Measurements from ENCODE around the gene UBE2F. TPM values are rescaled to one million over a fixed set of nuclear protein-coding genes. Genes with fewer than 3 reads are reported as not detected.
A peak's percentile ranks its signal among the peaks of the same experiment; 100 is the strongest.

UBE2F gene
- total and polyA plus RNA-seq, 2 of the 13 experiments (the other 11 are each of a cell fraction or from before 2014, with no cell fraction given): 35.4 to 73.1 TPM

DNA sequence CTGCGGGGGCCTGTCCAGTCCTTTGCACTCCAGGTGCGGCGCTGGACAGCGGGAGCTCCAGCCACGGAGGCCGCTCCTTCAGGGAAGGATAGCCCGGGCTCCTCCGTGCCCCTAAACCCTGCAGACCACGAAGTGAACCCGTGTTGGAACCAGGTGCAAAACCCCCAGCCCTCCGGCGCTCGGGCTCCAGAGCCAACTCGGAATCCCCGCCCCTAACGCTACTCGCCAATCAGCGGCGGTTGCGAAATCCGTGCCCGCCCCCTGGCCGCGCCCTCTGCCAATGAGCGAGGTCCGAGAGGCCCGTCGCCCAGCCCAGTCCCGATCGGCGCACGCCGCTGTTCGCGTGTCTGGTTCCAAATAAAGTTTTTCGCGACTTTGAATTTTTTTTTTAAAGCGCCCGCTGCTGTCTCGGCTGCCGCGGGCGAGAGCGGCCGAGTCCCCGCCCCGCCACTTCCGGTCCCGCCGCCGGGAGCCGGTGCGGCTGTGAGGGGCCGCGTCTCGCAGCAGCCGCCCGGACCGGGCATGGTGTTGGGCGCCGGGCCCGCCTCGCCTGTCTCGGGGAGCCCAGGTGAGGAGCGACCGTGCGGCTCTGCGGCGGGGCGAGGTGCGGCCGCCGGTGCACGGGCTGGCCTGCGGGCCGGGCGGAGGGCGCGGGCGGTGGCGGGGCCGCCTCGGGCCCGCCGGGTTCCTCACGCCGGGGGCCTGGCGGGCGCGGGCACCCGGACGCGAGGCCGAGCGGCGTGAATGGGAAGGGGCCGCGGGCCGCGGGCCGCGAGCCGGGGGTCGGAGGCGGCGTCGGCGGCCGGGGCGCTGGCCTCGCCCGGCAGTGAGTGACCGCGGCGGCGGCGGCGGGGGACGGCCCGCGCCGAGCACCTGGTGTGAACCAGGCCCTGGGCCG, at the start of gene UBE2F (continued):
- TF ChIP-seq, protein P1, sequence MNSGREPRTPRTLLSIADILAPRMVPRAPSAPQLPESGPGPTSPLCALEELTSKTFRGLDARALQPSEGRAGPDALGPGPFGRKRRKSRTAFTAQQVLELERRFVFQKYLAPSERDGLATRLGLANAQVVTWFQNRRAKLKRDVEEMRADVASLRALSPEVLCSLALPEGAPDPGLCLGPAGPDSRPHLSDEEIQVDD (CRISPR knock-in tag; IDR thresholded peaks at IDR 0.05; ENCODE audit: borderline replicate concordance): no peak
- TF ChIP-seq RCOR2 (CRISPR knock-in tag; IDR thresholded peaks at IDR 0.05) (0 out of 2 replicates have a peak, but pooled peaks have one; percentile 15), ETV5 (CRISPR knock-in tag; IDR thresholded peaks at IDR 0.05; ENCODE audit: borderline replicate concordance) (peak; percentile 69), PHB2 (IDR thresholded peaks at IDR 0.05; ENCODE audit: partially characterized antibody) (no peak), ELF3 (CRISPR knock-in tag; IDR thresholded peaks at IDR 0.05) (peak; percentile 74), PITX1 (CRISPR knock-in tag; IDR thresholded peaks at IDR 0.05) (peak; percentile 72; the same call in 1 of the 2 replicates), ZNF569 (CRISPR knock-in tag; IDR thresholded peaks at IDR 0.05; ENCODE audit: borderline replicate concordance) (no peak), PRPF4 (IDR thresholded peaks at IDR 0.05; ENCODE audit: low read depth, low read length, poor library complexity, severe bottlenecking) (peak; percentile 98), HNF4A (CRISPR knock-in tag; IDR thresholded peaks at IDR 0.05) (no peak), HNRNPL (IDR thresholded peaks at IDR 0.05; ENCODE audit: low read depth, low read length) (0 out of 2 replicates have a peak, but pooled peaks have one; percentile 46), RFX1 (IDR thresholded peaks at IDR 0.05) (no peak), ZNF530 (CRISPR knock-in tag; IDR thresholded peaks at IDR 0.05; ENCODE audit: low read depth) (no peak), TBX3 (IDR thresholded peaks at IDR 0.05; ENCODE audit: borderline replicate concordance) (peak; percentile 64; the same call in 1 of the 2 replicates), RBAK (CRISPR knock-in tag; IDR thresholded peaks at IDR 0.05) (no peak), ZSCAN30 (CRISPR knock-in tag; IDR thresholded peaks at IDR 0.05) (no peak), MAFK (conservative IDR thresholded peaks at IDR 0.05 in 1 of 2, IDR thresholded peaks at IDR 0.05 in 1 of 2; ENCODE audit: low read length in 2 of 2) (no peak), FOXA1 (IDR thresholded peaks at IDR 0.05) (no peak), FOXA1 (CRISPR knock-in tag; IDR thresholded peaks at IDR 0.05) (no peak), MAFF (IDR thresholded peaks at IDR 0.05; ENCODE audit: low read depth, low read length) (no peak), KLF12 (CRISPR knock-in tag; IDR thresholded peaks at IDR 0.05; ENCODE audit: borderline replicate concordance) (no peak), ZBTB3 (CRISPR knock-in tag; IDR thresholded peaks at IDR 0.05; ENCODE audit: borderline replicate concordance, low read depth) (no peak; the same call in 1 of the 2 replicates), SP1 (IDR thresholded peaks at IDR 0.05) (peak; percentile 46; the same call in 1 of the 2 replicates), SP1 (CRISPR knock-in tag; IDR thresholded peaks at IDR 0.05) (peak; percentile 98), MTF2 (CRISPR knock-in tag; IDR thresholded peaks at IDR 0.05; ENCODE audit: borderline replicate concordance) (no peak)
- TF ChIP-seq, protein P2, sequence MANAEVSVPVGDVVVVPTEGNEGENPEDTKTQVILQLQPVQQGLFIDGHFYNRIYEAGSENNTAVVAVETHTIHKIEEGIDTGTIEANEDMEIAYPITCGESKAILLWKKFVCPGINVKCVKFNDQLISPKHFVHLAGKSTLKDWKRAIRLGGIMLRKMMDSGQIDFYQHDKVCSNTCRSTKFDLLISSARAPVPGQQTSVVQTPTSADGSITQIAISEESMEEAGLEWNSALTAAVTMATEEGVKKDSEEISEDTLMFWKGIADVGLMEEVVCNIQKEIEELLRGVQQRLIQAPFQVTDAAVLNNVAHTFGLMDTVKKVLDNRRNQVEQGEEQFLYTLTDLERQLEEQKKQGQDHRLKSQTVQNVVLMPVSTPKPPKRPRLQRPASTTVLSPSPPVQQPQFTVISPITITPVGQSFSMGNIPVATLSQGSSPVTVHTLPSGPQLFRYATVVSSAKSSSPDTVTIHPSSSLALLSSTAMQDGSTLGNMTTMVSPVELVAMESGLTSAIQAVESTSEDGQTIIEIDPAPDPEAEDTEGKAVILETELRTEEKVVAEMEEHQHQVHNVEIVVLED (CRISPR knock-in tag; IDR thresholded peaks at IDR 0.05; ENCODE audit: borderline replicate concordance): peak; percentile 87
- TF ChIP-seq, protein P3, sequence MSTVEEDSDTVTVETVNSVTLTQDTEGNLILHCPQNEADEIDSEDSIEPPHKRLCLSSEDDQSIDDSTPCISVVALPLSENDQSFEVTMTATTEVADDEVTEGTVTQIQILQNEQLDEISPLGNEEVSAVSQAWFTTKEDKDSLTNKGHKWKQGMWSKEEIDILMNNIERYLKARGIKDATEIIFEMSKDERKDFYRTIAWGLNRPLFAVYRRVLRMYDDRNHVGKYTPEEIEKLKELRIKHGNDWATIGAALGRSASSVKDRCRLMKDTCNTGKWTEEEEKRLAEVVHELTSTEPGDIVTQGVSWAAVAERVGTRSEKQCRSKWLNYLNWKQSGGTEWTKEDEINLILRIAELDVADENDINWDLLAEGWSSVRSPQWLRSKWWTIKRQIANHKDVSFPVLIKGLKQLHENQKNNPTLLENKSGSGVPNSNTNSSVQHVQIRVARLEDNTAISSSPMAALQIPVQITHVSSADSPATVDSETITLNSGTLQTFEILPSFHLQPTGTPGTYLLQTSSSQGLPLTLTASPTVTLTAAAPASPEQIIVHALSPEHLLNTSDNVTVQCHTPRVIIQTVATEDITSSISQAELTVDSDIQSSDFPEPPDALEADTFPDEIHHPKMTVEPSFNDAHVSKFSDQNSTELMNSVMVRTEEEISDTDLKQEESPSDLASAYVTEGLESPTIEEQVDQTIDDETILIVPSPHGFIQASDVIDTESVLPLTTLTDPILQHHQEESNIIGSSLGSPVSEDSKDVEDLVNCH (CRISPR knock-in tag; IDR thresholded peaks at IDR 0.05): no peak
